PC-3 (cell line): ENCODE data around the gene SET.

ENCODE experiments used
- EZH2phosphoT487 ChIP-seq: fragments of 300-600 bp; sonication (generic); IDR thresholded peaks from 2 replicates; pipeline ENCODE4 v1.6.1; 2018; ENCODE audit warnings: mild to moderate bottlenecking, antibody characterized with exemption, low read length, borderline replicate concordance
- TF ChIP-seq, protein P1 (sequence below): fragments of 300-600 bp; sonication (generic); conservative IDR thresholded peaks from 2 replicates; pipeline ENCODE4 v1.5.1; 2017; ENCODE audit warnings: antibody characterized with exemption, low read depth, mild to moderate bottlenecking, low read length

DNA sequence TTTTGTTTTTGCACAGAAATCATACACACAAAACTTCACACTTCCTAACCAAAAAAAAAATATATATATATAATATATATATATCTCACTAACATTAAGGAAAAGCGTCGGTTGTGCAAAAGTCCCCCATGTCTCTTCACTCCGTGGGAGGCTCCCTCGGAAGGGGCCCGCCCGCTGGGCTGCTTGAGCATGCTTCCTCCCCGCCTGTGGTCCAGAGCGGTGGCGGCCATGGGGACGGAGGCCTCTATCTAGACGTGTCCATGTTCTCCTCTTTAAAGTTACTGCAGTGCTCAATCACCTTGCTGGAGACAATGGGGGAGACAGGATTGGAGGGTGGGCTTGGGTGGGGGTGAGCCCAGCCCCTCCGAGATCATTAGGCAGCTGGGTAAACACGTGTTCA, 42.1 kb downstream of the SET start:
- TF ChIP-seq, protein P1, sequence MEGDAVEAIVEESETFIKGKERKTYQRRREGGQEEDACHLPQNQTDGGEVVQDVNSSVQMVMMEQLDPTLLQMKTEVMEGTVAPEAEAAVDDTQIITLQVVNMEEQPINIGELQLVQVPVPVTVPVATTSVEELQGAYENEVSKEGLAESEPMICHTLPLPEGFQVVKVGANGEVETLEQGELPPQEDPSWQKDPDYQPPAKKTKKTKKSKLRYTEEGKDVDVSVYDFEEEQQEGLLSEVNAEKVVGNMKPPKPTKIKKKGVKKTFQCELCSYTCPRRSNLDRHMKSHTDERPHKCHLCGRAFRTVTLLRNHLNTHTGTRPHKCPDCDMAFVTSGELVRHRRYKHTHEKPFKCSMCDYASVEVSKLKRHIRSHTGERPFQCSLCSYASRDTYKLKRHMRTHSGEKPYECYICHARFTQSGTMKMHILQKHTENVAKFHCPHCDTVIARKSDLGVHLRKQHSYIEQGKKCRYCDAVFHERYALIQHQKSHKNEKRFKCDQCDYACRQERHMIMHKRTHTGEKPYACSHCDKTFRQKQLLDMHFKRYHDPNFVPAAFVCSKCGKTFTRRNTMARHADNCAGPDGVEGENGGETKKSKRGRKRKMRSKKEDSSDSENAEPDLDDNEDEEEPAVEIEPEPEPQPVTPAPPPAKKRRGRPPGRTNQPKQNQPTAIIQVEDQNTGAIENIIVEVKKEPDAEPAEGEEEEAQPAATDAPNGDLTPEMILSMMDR: no peak
- TF ChIP-seq EZH2phosphoT487: no peak
